ENCODE results near the gene FIGLA.
A peak's percentile ranks its signal among the peaks of the same experiment; 100 is the strongest.

FIGLA gene

DNA sequence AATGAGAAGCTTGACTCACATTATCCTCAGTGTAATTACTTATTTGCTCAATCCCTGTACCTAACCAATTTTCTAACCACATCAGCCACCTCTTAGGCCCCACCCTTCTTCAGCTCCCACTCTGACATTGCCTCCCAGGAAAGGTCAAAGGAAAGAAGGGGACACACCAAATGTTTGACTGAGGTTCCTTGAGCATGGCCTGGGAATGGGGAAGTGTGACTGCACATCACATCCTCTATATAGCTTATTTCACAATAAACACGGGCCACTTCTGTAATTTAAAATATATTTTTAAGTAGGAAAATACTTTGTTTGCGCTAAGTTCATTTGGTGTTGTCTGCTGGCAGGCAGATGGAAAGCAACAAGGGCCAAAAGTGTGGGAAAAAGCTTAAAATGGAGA, 3.0 kb upstream of the FIGLA start:
- Histone ChIP-seq H3K36me3 (ENCODE audit: control insufficient read depth, insufficient read depth, low read length) (no peaks in the 10 kb centered on the region), H3K4me1 (ENCODE audit: control insufficient read depth, insufficient read depth, low read length, poor library complexity, severe bottlenecking) (peaks cover 5% of the 10 kb centered on the region), H3K27ac (ENCODE audit: low read depth, low read length, severe bottlenecking) (no peak overlapping the region), H3K9me3 (ENCODE audit: control insufficient read depth, low read length) (no peaks in the 10 kb centered on the region), H3K4me3 (ENCODE audit: extremely low read depth, insufficient read depth, low read length, poor library complexity, severe bottlenecking) (no peak overlapping the region)
- WGBS, 2 experiments (ENCODE audit: insufficient coverage in 2 of 2): 80% methylated on average over 1 of the region's 2 CpGs; no CpG with 5 or more reads in 1 of the 2 experiments

DNA sequence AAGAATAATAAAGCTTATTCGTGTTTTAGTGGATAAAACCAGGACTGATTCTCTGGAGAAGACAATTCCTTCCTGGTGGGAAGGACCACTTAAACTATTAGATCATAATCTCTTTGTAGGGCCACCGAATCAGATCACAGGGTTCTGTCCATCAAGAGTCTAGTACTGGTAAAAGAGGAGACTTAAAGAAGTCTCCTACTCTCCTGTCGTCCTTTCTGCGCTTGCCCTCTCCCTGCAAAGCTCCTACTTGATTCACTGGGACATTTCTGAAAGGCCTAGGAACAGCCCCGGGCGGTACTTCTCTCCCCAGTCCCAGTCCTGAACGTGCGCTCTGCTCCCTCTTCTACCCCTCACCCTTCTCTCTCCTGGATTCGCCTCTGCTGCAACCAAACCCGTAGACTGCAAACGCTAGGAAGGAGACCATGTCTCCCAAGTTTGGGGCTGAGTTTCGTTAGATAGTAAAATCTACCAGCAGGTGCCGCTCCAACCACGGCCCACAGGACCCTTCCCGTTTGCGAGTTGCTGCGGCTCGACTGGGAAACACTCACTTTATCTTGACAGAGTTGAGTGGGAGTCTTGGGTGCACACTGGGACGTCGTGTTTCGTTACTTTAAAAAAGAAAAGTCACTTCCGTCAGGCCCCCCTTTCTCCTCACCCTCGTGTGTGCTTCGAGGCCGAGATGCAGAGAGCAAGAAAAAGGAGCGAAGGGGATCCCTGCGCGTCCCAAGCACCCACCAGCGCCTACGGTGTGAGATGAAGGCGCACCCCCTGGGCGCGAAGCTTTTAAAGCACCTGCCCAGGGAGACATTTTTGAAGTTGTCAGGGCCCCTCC, 923 bp downstream of the FIGLA start:
- H3K36me3 ChIP-seq (ENCODE audit: control insufficient read depth, insufficient read depth, low read length): no peaks in the 10 kb centered on the region
- peak overlapping the region; percentile 12 for H3K4me3 ChIP-seq (ENCODE audit: extremely low read depth, insufficient read depth, low read length, poor library complexity, severe bottlenecking)
- no peak overlapping the region for H3K27ac ChIP-seq (ENCODE audit: low read depth, low read length, severe bottlenecking)
- no peaks in the 10 kb centered on the region for H3K9me3 ChIP-seq (ENCODE audit: control insufficient read depth, low read length)
- 4 to 9% methylated on average over 19 to 25 of the region's 33 CpGs for WGBS, 2 experiments (ENCODE audit: insufficient coverage in 2 of 2)
- no peaks in the 10 kb centered on the region for H3K4me1 ChIP-seq (ENCODE audit: control insufficient read depth, insufficient read depth, low read length, poor library complexity, severe bottlenecking)

DNA sequence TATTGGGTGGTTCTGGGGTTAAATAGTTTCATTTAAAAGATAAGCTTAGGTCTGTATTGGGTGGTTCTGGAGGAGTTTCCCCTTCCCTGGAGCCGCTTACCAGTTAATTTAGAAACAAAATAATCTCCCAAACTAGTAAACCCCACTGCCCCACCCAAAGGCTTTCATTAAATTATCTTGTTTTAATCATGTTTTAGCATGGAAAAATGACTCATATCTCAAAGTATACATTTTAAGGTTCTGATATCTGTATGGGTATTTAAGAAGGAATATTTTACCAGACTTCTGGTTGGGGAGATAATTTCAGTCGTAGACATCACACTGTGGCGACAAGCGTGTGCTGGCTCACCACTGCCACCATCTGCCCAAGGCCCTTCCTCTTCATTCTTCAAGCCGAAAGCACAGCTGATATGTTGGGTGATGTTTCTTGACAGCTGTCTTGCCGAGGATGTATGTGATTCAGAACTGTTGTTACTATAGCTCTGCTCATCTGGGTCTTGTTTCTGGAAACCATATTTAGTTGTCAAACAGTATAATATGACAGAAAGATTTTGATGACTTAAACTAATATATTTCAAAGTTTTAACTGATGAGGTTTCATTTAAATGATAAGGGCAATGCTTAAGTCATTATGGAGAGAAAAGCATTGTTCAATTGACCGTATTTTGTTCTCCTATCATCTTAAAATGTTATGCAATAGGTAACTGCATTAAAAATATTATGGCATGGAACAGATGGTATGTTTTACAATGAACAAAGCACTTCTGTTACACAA, 5.1 kb downstream of the FIGLA start:
- Histone ChIP-seq H3K27ac (ENCODE audit: low read depth, low read length, severe bottlenecking) (no peak overlapping the region), H3K4me3 (ENCODE audit: extremely low read depth, insufficient read depth, low read length, poor library complexity, severe bottlenecking) (no peak overlapping the region), H3K36me3 (ENCODE audit: control insufficient read depth, insufficient read depth, low read length) (no peaks in the 10 kb centered on the region), H3K4me1 (ENCODE audit: control insufficient read depth, insufficient read depth, low read length, poor library complexity, severe bottlenecking) (no peaks in the 10 kb centered on the region), H3K9me3 (ENCODE audit: control insufficient read depth, low read length) (no peaks in the 10 kb centered on the region)
- WGBS, 2 experiments (ENCODE audit: insufficient coverage in 2 of 2): 60% methylated on average over 1 of the region's 7 CpGs; no CpG with 5 or more reads in 1 of the 2 experiments

DNA sequence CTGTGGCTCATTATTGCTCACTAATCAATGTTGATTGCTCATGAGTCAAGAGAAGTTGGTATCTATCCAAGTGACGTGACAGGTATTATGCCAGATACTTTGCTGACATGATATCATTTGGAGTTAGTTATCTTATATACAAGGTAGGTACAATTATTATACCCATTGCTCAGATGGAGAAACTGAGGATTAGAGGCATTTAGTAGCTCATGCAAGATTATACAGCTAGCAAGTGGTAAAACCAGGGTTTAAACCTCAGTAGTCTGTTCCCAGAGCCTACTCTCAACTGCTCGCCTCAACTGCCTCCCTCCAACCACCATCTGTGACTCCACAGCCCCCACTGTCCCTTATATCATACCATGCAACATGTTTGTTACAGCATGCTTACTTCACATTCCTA, 6.1 kb downstream of the FIGLA start:
- Histone ChIP-seq H3K4me3 (ENCODE audit: extremely low read depth, insufficient read depth, low read length, poor library complexity, severe bottlenecking) (no peak overlapping the region), H3K27ac (ENCODE audit: low read depth, low read length, severe bottlenecking) (no peak overlapping the region), H3K36me3 (ENCODE audit: control insufficient read depth, insufficient read depth, low read length) (no peaks in the 10 kb centered on the region), H3K9me3 (ENCODE audit: control insufficient read depth, low read length) (no peaks in the 10 kb centered on the region), H3K4me1 (ENCODE audit: control insufficient read depth, insufficient read depth, low read length, poor library complexity, severe bottlenecking) (peaks cover 7% of the 10 kb centered on the region)
- WGBS, 2 experiments (ENCODE audit: insufficient coverage in 2 of 2): 83 to 100% methylated on average over 1 of the region's 2 CpGs

DNA sequence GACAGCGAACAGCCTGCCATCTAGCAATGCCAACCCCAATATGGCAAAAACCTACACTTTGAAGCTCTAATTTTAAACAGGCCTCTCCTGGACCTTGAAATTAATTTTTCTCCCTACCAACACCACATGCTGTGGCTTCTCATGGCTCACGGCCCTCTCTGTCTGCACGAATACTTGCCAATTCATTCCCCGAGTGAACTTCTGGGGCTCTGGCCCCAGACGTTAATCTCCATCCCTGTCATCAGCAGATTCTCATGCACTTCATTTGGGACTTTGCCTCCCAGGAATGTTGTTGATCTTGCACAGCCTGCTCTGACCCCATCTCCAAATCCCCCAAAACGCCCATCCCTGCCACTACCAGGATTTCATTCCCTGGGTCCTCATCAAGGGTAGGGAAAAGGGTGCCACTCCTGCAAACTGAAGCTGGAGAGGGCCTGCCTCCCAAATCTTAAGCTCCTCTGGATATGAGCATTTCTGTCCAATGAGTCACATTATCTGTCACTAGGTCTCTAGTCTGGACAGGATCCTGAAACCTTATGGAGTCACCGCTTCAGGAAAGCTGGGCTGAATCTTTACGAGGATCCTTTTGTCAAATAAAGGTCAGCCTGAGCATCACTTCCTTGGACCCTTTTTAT, 10.4 kb downstream of the FIGLA start:
- peaks cover 7% of the 10 kb centered on the region for H3K4me1 ChIP-seq (ENCODE audit: control insufficient read depth, insufficient read depth, low read length, poor library complexity, severe bottlenecking)
- WGBS, 2 experiments (ENCODE audit: insufficient coverage in 2 of 2): 80 to 87% methylated on average over 6 of the region's 8 CpGs
- no peaks in the 10 kb centered on the region for H3K36me3 ChIP-seq (ENCODE audit: control insufficient read depth, insufficient read depth, low read length)
- H3K27ac ChIP-seq (ENCODE audit: low read depth, low read length, severe bottlenecking): no peak overlapping the region
- no peaks in the 10 kb centered on the region for H3K9me3 ChIP-seq (ENCODE audit: control insufficient read depth, low read length)
- no peak overlapping the region for H3K4me3 ChIP-seq (ENCODE audit: extremely low read depth, insufficient read depth, low read length, poor library complexity, severe bottlenecking)

DNA sequence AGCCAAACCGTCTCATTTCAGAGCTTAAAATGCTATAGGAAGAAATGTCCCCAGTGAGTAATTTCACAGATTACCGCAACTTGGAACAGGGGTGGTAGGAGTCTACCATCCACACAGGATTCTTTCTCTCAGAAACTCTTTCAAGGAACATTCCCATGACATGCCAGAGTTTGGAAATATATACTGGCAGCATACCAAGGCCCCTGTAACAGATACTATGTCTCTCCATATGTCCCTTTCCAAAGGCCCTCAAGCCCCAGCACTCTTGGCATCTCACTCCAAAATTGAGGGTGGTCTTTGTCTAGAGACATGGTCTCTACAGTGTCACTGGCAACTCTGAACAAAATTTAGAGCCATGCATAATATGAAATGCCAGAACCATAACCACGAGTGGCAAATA, 11.0 kb downstream of the FIGLA start:
- H3K4me1 ChIP-seq (ENCODE audit: control insufficient read depth, insufficient read depth, low read length, poor library complexity, severe bottlenecking): peaks cover 7% of the 10 kb centered on the region
- no peaks in the 10 kb centered on the region for H3K9me3 ChIP-seq (ENCODE audit: control insufficient read depth, low read length)
- H3K4me3 ChIP-seq (ENCODE audit: extremely low read depth, insufficient read depth, low read length, poor library complexity, severe bottlenecking): no peak overlapping the region
- no peak overlapping the region for H3K27ac ChIP-seq (ENCODE audit: low read depth, low read length, severe bottlenecking)
- 87 to 89% methylated on average over 1 to 2 of the region's 3 CpGs for WGBS, 2 experiments (ENCODE audit: insufficient coverage in 2 of 2)
- H3K36me3 ChIP-seq (ENCODE audit: control insufficient read depth, insufficient read depth, low read length): no peaks in the 10 kb centered on the region

DNA sequence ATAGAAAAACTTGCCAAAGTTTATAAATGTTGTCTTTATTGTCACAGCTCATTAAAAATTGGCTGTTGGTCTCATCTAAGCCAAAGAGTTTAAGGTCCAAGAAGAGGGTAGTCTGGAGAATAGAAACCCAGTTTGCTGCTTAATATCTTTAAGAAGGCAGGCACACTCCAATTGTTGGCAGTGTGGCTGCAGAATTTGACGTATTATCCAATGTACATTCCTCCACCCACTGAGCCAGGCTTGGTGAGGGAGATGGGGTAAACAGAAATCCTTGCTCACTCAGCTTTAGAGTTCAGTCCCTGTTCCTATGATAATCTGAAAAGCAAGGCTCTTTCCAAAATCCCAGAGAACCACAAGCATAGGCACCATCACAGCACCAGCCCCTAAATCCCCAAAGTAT, 11.8 kb downstream of the FIGLA start:
- H3K9me3 ChIP-seq (ENCODE audit: control insufficient read depth, low read length): no peaks in the 10 kb centered on the region
- peaks cover 7% of the 10 kb centered on the region for H3K4me1 ChIP-seq (ENCODE audit: control insufficient read depth, insufficient read depth, low read length, poor library complexity, severe bottlenecking)
- no peak overlapping the region for H3K4me3 ChIP-seq (ENCODE audit: extremely low read depth, insufficient read depth, low read length, poor library complexity, severe bottlenecking)
- WGBS, 2 experiments (ENCODE audit: insufficient coverage in 2 of 2): 100% methylated on average over 1 of the region's 1 CpG; no CpG with 5 or more reads in 1 of the 2 experiments
- no peaks in the 10 kb centered on the region for H3K36me3 ChIP-seq (ENCODE audit: control insufficient read depth, insufficient read depth, low read length)
- no peak overlapping the region for H3K27ac ChIP-seq (ENCODE audit: low read depth, low read length, severe bottlenecking)

DNA sequence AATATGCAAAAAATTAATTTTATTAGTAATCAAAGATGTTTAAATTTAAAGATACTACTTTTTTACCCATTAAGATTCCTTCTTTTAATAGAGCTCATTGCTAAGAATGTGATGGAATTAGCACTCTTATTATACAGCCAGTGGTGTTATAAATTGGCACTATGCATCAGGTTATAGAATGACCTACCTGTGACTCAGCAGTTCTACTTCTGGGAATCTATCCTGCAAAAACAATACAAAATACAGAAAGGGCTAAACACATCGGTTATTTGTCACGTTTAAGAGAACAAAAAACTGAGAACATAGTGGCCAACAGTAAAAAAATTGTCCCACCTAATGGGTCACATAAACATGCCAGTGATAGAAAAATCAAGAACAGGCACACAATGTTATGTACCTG, 13.0 kb downstream of the FIGLA start:
- Histone ChIP-seq H3K4me1 (ENCODE audit: control insufficient read depth, insufficient read depth, low read length, poor library complexity, severe bottlenecking) (peaks cover 7% of the 10 kb centered on the region), H3K27ac (ENCODE audit: low read depth, low read length, severe bottlenecking) (no peak overlapping the region), H3K4me3 (ENCODE audit: extremely low read depth, insufficient read depth, low read length, poor library complexity, severe bottlenecking) (no peak overlapping the region), H3K36me3 (ENCODE audit: control insufficient read depth, insufficient read depth, low read length) (no peaks in the 10 kb centered on the region), H3K9me3 (ENCODE audit: control insufficient read depth, low read length) (no peaks in the 10 kb centered on the region)
- WGBS, 2 experiments (ENCODE audit: insufficient coverage in 2 of 2): 100% methylated on average over 2 of the region's 2 CpGs; no CpG with 5 or more reads in 1 of the 2 experiments

DNA sequence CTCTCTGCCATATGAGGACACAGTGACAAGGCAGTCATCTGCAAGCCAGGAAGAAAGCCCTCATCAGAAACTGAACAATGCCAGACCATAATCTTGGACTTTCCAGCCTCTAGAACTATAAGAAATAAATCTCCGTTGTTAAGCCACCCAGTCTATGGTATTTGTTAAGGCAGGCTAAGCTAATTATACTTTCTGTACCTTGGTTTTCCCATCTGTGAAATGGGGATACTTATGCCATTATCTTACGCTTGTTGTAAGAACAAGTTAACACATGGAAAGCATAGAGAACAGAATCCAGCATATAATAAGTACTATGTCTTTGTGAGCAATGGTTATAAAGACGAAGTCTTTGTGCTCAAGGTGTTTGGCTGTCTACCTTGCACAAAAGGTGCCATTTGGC, 14.2 kb downstream of the FIGLA start:
- WGBS, 2 experiments (ENCODE audit: insufficient coverage in 2 of 2): 80 to 100% methylated on average over 1 to 2 of the region's 3 CpGs
- H3K9me3 ChIP-seq (ENCODE audit: control insufficient read depth, low read length): no peaks in the 10 kb centered on the region

DNA sequence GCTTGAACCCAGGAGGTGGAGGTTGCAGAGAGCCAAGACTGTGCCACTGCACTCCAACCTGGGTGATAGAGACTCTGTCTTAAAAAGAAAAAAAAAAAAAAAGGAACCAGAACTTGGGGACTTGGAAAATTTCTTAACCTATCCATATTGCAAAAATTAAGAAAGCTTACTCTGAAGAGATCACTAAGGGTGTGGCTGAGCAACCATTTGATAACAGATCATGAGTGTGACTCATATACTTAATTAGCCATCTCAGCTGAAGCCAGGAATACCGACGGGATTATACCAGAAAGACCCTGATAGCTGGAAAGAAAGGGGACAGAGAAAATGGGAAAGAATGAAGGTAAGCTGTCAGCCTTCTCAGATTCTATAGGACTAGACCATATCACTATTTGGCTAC, 15.3 kb downstream of the FIGLA start:
- H3K9me3 ChIP-seq (ENCODE audit: control insufficient read depth, low read length): no peaks in the 10 kb centered on the region
- 80% methylated on average over 2 of the region's 2 CpGs; no CpG with 5 or more reads in 1 of the 2 experiments for whole genome bisulfite sequencing, 2 experiments (ENCODE audit: insufficient coverage in 2 of 2)
- H3K4me3 ChIP-seq (ENCODE audit: extremely low read depth, insufficient read depth, low read length, poor library complexity, severe bottlenecking): no peak overlapping the region
- no peak overlapping the region for H3K27ac ChIP-seq (ENCODE audit: low read depth, low read length, severe bottlenecking)
- no peaks in the 10 kb centered on the region for H3K36me3 ChIP-seq (ENCODE audit: control insufficient read depth, insufficient read depth, low read length)
- peaks cover 6% of the 10 kb centered on the region for H3K4me1 ChIP-seq (ENCODE audit: control insufficient read depth, insufficient read depth, low read length, poor library complexity, severe bottlenecking)

More for the DNA sequence above, 14.2 kb downstream of the FIGLA start:
- Histone ChIP-seq H3K4me3 (ENCODE audit: extremely low read depth, insufficient read depth, low read length, poor library complexity, severe bottlenecking) (no peak overlapping the region), H3K36me3 (ENCODE audit: control insufficient read depth, insufficient read depth, low read length) (no peaks in the 10 kb centered on the region), H3K27ac (ENCODE audit: low read depth, low read length, severe bottlenecking) (no peak overlapping the region), H3K4me1 (ENCODE audit: control insufficient read depth, insufficient read depth, low read length, poor library complexity, severe bottlenecking) (peaks cover 7% of the 10 kb centered on the region)
